Neural progenitor cell (in vitro differentiated cells): Measurements from ENCODE around the gene P2RX1. TPM values are rescaled to one million over a fixed set of nuclear protein-coding genes. Genes with fewer than 3 reads are reported as not detected.

Source experiments
- DNase-seq: peaks from one replicate; pipeline ENCODE4 v3.0.0-alpha.2; 2016; ENCODE audit warnings: low spot score
- H2AFZ ChIP-seq: fragments of 200-600 bp; sonication (generic); replicated peaks from 2 replicates; pipeline ENCODE4 v1.6.1; 2016; ENCODE audit warnings: antibody characterized with exemption
- H3F3A ChIP-seq: fragments of 200-600 bp; sonication (generic); 2 replicates; pipeline ENCODE4 v1.6.1; 2016; ENCODE audit warnings: antibody characterized with exemption, low read depth
- H3K27ac ChIP-seq: fragments of 200-600 bp; sonication (generic); 2 replicates; pipeline ENCODE4 v1.5.1; 2016; ENCODE audit warnings: mild to moderate bottlenecking
- H3K27me3 ChIP-seq: fragments of 200-600 bp; sonication (generic); 2 replicates; pipeline ENCODE4 v1.6.1; 2016; ENCODE audit warnings: mild to moderate bottlenecking, moderate library complexity
- H3K36me3 ChIP-seq: fragments of 200-600 bp; sonication (generic); 2 replicates; pipeline ENCODE4 v1.5.1; 2016
- H3K4me1 ChIP-seq: fragments of 200-600 bp; sonication (generic); 2 replicates; pipeline ENCODE4 v1.6.1; 2016; ENCODE audit warnings: mixed run types
- H3K4me2 ChIP-seq: fragments of 200-600 bp; sonication (generic); 2 replicates; pipeline ENCODE4 v1.6.1; 2016
- H3K4me3 ChIP-seq: fragments of 200-600 bp; sonication (generic); 2 replicates; pipeline ENCODE4 v1.5.1; 2016
- H3K79me2 ChIP-seq: fragments of 200-600 bp; sonication (generic); 2 replicates; pipeline ENCODE4 v1.6.1; 2016; ENCODE audit warnings: low read depth
- H3K9ac ChIP-seq: fragments of 200-600 bp; sonication (generic); 2 replicates; pipeline ENCODE4 v1.6.1; 2016
- H3K9me3 ChIP-seq: fragments of 200-600 bp; sonication (generic); 2 replicates; pipeline ENCODE4 v1.5.1; 2016; ENCODE audit warnings: low read depth
- H4K20me1 ChIP-seq: fragments of 200-600 bp; sonication (generic); 2 replicates; pipeline ENCODE4 v1.6.1; 2016; ENCODE audit warnings: low read depth
- H3K27ac Mint-ChIP-seq: 3 replicates; pipeline ENCODE4 v1.8.0; 2021; ENCODE audit warnings: mixed read lengths
- H3K27me3 Mint-ChIP-seq: 2 replicates; pipeline ENCODE4 v1.8.0; 2022; ENCODE audit warnings: low read depth, mild to moderate bottlenecking, inconsistent platforms, moderate library complexity, mixed read lengths; ENCODE audit not compliant: insufficient read depth
- H3K36me3 Mint-ChIP-seq: 3 replicates; pipeline ENCODE4 v1.8.0; 2021; ENCODE audit warnings: mixed read lengths
- H3K4me1 Mint-ChIP-seq: 3 replicates; pipeline ENCODE4 v1.8.0; 2021; ENCODE audit warnings: mixed read lengths
- H3K4me3 Mint-ChIP-seq: 3 replicates; pipeline ENCODE4 v1.8.0; 2021; ENCODE audit warnings: mild to moderate bottlenecking, moderate library complexity, mixed read lengths
- H3K9me3 Mint-ChIP-seq: 3 replicates; pipeline ENCODE4 v1.8.0; 2020; ENCODE audit warnings: mixed read lengths
- EZH2 ChIP-seq: fragments of 200-600 bp; sonication (generic); IDR thresholded peaks from 2 replicates; pipeline ENCODE4 v1.6.1; 2017; ENCODE audit warnings: antibody characterized with exemption, mild to moderate bottlenecking, moderate library complexity
- EZH2phosphoT487 ChIP-seq: fragments of 200-600 bp; sonication (generic); IDR thresholded peaks from 2 replicates; pipeline ENCODE4 v1.6.1; 2017; ENCODE audit warnings: antibody characterized with exemption
- total RNA-seq: library from RNA; depleted of rRNA; stranded (reverse); fragments of >200 nt; gene quantifications from 2 replicates; pipeline ENCODE4 v1.2.3, GENCODE V29; 2015; ENCODE audit warnings: low replicate concordance
- TF ChIP-seq, protein P1 (sequence below): fragments of 200-600 bp; sonication (generic); IDR thresholded peaks from 2 replicates; pipeline ENCODE4 v1.5.1; 2017; ENCODE audit warnings: antibody characterized with exemption, mild to moderate bottlenecking

The P2RX1 gene
- total RNA-seq, 1 donor from 2014 or later, result not detected

DNA sequence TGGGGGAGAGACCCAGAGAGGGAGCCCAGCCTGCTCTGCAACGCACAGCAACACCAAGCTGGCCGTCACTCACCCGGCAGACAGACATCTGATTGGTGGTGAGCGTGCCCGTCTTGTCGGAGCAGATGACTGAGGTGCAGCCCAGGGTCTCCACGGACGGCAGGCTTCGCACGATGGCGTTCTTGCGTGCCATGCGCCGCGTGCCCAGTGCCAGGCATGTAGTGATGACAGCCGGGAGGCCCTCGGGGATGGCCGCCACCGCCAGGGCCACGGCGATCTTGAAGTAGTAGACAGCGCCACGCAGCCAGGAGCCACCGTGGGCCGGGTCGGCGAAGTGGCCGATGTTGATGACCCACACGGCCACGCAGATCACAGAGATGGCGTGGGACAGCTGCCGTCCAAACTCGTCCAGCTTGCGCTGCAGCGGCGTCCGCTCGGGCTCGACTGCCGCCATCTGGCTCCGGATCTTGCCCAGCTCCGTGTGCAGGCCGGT is 31.1 kb upstream of the P2RX1 start:
- H3K4me1 Mint-ChIP-seq, result peaks cover 12% of the 10 kb centered on the region
- no peaks in the 10 kb centered on the region for H3K79me2 ChIP-seq
- H3K4me3 Mint-ChIP-seq, result no peak overlapping the region
- H3K27ac ChIP-seq, result no peak overlapping the region
- peaks cover 8% of the 10 kb centered on the region for H3K27me3 Mint-ChIP-seq
- no peak overlapping the region for H2AFZ ChIP-seq
- peaks cover 6% of the 10 kb centered on the region for H3F3A ChIP-seq
- no peak overlapping the region for H3K27ac Mint-ChIP-seq
- H4K20me1 ChIP-seq, result no peaks in the 10 kb centered on the region
- no peak overlapping the region for H3K4me2 ChIP-seq
- no peaks in the 10 kb centered on the region for H3K4me1 ChIP-seq
- H3K4me3 ChIP-seq, result no peak overlapping the region
- H3K36me3 ChIP-seq, result no peaks in the 10 kb centered on the region
- peaks cover 13% of the 10 kb centered on the region for H3K27me3 ChIP-seq
- DNase-seq, result no peak
- no peak overlapping the region for H3K9ac ChIP-seq
- no peaks in the 10 kb centered on the region for H3K9me3 Mint-ChIP-seq
- H3K36me3 Mint-ChIP-seq, result no peaks in the 10 kb centered on the region
- TF ChIP-seq EZH2 (no peak), EZH2phosphoT487 (no peak)
- TF ChIP-seq, protein P1, sequence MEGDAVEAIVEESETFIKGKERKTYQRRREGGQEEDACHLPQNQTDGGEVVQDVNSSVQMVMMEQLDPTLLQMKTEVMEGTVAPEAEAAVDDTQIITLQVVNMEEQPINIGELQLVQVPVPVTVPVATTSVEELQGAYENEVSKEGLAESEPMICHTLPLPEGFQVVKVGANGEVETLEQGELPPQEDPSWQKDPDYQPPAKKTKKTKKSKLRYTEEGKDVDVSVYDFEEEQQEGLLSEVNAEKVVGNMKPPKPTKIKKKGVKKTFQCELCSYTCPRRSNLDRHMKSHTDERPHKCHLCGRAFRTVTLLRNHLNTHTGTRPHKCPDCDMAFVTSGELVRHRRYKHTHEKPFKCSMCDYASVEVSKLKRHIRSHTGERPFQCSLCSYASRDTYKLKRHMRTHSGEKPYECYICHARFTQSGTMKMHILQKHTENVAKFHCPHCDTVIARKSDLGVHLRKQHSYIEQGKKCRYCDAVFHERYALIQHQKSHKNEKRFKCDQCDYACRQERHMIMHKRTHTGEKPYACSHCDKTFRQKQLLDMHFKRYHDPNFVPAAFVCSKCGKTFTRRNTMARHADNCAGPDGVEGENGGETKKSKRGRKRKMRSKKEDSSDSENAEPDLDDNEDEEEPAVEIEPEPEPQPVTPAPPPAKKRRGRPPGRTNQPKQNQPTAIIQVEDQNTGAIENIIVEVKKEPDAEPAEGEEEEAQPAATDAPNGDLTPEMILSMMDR, result no peak
- H3K9me3 ChIP-seq, result no peaks in the 10 kb centered on the region

DNA sequence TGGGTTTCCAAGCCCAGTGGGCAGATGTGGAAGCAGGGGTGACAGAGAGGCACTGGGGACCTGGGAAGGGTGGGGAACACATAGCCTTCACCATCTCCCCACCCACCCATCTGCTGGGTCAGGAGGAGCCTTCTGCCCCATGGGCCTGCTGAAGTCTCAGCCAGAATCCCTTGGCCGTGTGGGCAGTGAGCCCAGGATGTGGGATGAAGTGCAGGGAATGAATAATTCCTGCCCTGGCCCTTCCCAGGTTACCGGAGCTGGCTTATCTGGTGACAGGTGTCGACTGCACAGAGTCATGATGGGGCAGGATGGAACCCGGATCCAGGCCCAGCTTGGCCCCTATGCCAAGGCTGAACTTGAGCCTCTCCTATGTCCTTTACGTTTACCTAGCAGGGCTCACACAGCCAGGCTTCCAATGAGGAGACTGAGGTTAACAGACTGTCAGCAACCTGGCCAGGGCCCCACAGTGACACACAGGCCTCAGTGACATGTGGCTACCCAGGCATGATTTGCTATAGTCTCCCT is 30.5 kb upstream of the P2RX1 start:
- H3K36me3 ChIP-seq, result no peaks in the 10 kb centered on the region
- Mint-ChIP-seq H3K27ac (no peak overlapping the region), H3K4me1 (peaks cover 12% of the 10 kb centered on the region), H3K27me3 (peaks cover 8% of the 10 kb centered on the region), H3K36me3 (no peaks in the 10 kb centered on the region), H3K4me3 (no peak overlapping the region), H3K9me3 (no peaks in the 10 kb centered on the region)
- DNase-seq, result no peak
- peaks cover 6% of the 10 kb centered on the region for H3F3A ChIP-seq
- H3K4me3 ChIP-seq, result no peak overlapping the region
- H2AFZ ChIP-seq, result no peak overlapping the region
- H3K9ac ChIP-seq, result no peak overlapping the region
- H3K27me3 ChIP-seq, result peaks cover 13% of the 10 kb centered on the region
- H3K4me1 ChIP-seq, result no peaks in the 10 kb centered on the region
- H3K27ac ChIP-seq, result no peak overlapping the region
- TF ChIP-seq EZH2 (no peak), EZH2phosphoT487 (no peak)
- TF ChIP-seq, protein P1, result no peak
- H4K20me1 ChIP-seq, result no peaks in the 10 kb centered on the region
- H3K4me2 ChIP-seq, result no peak overlapping the region
- H3K9me3 ChIP-seq, result no peaks in the 10 kb centered on the region
- H3K79me2 ChIP-seq, result no peaks in the 10 kb centered on the region

DNA sequence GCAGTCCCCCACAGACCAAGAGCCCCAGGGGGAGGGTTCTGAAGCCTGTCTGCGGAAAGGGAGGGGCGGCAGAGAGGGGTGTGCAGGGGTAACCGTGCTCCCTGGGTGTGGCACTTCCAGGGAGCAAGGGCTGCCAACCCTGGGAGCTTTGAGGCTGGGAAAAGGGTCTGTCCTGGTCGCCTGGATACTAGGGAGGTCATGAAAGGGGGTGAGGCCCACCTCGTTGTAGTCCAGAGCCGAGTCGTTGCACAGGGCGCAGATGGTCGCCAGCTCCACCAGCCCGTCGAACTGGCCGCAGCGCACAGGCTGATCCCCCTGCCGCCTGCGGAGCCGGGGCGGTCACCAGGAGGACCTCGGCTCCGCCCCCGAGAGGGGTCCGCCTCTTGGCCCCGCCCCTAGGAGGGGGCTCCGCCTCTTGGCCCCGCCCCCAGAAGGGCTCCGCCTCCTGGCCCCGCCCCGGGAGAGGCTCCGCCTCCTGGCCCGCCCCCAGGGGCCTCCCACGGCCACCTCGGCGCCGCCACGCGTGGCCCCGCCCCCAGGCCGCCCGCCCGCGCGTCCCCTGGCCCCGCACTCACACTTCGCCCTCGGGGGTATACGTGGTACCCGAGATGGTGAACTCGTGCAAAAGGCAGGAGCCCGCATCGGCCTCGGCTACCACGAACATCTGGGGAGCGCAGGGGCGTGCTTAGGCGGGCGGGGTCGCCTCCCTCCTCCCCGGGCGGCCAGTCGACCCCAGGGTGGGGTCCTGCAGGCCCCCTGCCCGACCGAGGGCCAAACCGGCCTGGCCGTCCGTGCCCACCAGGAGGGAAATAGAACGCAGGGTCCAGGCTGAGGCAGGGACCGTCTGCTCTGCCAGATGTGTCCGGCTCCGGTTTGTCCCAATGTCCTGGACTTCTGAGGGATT is 28.5 kb upstream of the P2RX1 start:
- Mint-ChIP-seq H3K4me1 (peaks cover 12% of the 10 kb centered on the region), H3K9me3 (no peaks in the 10 kb centered on the region), H3K27me3 (peaks cover 8% of the 10 kb centered on the region), H3K4me3 (peak overlapping the region; percentile 63), H3K27ac (no peak overlapping the region), H3K36me3 (no peaks in the 10 kb centered on the region)
- Histone ChIP-seq H3K9me3 (no peaks in the 10 kb centered on the region), H3K4me3 (peak overlapping the region; percentile 60), H3K4me1 (no peaks in the 10 kb centered on the region), H3K9ac (no peak overlapping the region), H4K20me1 (no peaks in the 10 kb centered on the region), H3K27ac (no peak overlapping the region), H3K4me2 (peak overlapping the region; percentile 78), H2AFZ (peak overlapping the region; percentile 93), H3K27me3 (peaks cover 13% of the 10 kb centered on the region), H3K79me2 (no peaks in the 10 kb centered on the region), H3K36me3 (no peaks in the 10 kb centered on the region), H3F3A (peaks cover 6% of the 10 kb centered on the region)
- TF ChIP-seq EZH2, result no peak
- no peak for TF ChIP-seq EZH2phosphoT487
- TF ChIP-seq, protein P1, result no peak
- DNase-seq, result peak; percentile 97
